Fibroblast of pulmonary artery (primary cell): Measurements from ENCODE around the gene PGAP1.

Source experiments
- DNase-seq: peaks from one replicate; pipeline ENCODE4 v3.0.0-alpha.2; 2010; ENCODE audit warnings: low read depth
- H3K4me3 ChIP-seq: replicated peaks from 2 replicates; pipeline ENCODE4 v1.5.1; 2011; ENCODE audit warnings: low read depth, mild to moderate bottlenecking, control low read depth, low read length, moderate library complexity
- TF ChIP-seq, protein P1 (sequence below): IDR thresholded peaks from 2 replicates; pipeline ENCODE4 v1.5.1; 2011; ENCODE audit warnings: mild to moderate bottlenecking, control low read depth, low read length, inconsistent platforms; ENCODE audit errors: missing control alignments

Gene PGAP1

GRCh38 chr2:196899976-196900375 lies 26.5 kb downstream of the PGAP1 start:
- TF ChIP-seq, protein P1, sequence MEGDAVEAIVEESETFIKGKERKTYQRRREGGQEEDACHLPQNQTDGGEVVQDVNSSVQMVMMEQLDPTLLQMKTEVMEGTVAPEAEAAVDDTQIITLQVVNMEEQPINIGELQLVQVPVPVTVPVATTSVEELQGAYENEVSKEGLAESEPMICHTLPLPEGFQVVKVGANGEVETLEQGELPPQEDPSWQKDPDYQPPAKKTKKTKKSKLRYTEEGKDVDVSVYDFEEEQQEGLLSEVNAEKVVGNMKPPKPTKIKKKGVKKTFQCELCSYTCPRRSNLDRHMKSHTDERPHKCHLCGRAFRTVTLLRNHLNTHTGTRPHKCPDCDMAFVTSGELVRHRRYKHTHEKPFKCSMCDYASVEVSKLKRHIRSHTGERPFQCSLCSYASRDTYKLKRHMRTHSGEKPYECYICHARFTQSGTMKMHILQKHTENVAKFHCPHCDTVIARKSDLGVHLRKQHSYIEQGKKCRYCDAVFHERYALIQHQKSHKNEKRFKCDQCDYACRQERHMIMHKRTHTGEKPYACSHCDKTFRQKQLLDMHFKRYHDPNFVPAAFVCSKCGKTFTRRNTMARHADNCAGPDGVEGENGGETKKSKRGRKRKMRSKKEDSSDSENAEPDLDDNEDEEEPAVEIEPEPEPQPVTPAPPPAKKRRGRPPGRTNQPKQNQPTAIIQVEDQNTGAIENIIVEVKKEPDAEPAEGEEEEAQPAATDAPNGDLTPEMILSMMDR: no peak
- no peak for DNase-seq
- no peak overlapping the region for H3K4me3 ChIP-seq

DNA sequence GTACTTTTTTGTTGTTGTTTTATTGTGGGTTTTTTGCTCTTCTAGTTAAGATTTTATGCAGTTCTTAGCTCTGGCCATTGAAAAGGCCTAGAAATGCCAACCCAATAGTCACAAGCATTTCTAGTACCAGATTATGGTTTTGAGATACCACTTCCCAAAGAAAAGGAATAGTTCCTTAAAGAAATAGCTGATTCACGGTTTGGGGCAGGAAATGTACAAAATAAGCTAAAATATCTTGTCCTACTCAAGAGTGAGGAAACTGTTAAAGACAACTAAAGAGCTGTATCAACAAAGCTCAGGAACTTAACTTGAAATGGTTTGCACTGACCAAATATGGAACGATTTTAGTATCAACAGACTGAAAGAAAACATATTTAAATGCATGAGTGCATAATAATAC lies 35.4 kb downstream of the PGAP1 start:
- no peak for DNase-seq
- TF ChIP-seq, protein P1: no peak
- no peak overlapping the region for H3K4me3 ChIP-seq

DNA sequence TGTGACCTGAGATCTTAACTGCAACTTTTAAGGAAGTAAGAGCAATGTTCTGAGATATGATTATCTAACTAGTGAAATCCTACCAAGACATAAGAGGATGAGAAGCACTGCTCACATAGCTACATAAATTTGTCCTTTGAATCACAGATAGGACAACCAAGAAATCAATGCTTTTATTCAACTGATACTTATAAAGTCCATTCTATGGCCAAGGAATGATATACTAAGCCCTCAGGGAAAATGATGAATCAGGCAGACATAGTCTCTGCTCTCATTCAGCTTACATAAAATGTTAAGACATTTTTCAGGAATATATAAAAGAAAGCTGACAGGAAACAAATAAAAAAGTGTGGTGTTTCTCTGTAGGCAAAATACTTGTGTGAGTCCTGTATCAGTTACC lies 39.1 kb downstream of the PGAP1 start:
- no peak for DNase-seq
- TF ChIP-seq, protein P1: no peak
- no peak overlapping the region for H3K4me3 ChIP-seq

GRCh38 chr2:196884368-196884767 lies 42.1 kb downstream of the PGAP1 start:
- H3K4me3 ChIP-seq: no peak overlapping the region
- DNase-seq: no peak
- TF ChIP-seq, protein P1: no peak

GRCh38 chr2:196876364-196876763 lies 50.1 kb downstream of the PGAP1 start:
- H3K4me3 ChIP-seq: no peak overlapping the region
- TF ChIP-seq, protein P1: no peak
- no peak for DNase-seq

GRCh38 chr2:196875414-196875813 lies 51.1 kb downstream of the PGAP1 start:
- TF ChIP-seq, protein P1: no peak
- DNase-seq: no peak
- H3K4me3 ChIP-seq: no peak overlapping the region

- TF ChIP-seq, protein P1: no peak
- DNase-seq: no peak
- H3K4me3 ChIP-seq: no peak overlapping the region
Observed at GRCh38 chr2:196873511-196873910, 53.0 kb downstream of the PGAP1 start.
